OCI-M2 (cell line): ENCODE results near the gene EPHB2.

ENCODE experiments used
- DNase-seq: peaks from one replicate; lab custom pipeline; 2025; ENCODE audit not compliant: unreplicated experiment; lab: John Stamatoyannopoulos, UW

Gene EPHB2

DNA sequence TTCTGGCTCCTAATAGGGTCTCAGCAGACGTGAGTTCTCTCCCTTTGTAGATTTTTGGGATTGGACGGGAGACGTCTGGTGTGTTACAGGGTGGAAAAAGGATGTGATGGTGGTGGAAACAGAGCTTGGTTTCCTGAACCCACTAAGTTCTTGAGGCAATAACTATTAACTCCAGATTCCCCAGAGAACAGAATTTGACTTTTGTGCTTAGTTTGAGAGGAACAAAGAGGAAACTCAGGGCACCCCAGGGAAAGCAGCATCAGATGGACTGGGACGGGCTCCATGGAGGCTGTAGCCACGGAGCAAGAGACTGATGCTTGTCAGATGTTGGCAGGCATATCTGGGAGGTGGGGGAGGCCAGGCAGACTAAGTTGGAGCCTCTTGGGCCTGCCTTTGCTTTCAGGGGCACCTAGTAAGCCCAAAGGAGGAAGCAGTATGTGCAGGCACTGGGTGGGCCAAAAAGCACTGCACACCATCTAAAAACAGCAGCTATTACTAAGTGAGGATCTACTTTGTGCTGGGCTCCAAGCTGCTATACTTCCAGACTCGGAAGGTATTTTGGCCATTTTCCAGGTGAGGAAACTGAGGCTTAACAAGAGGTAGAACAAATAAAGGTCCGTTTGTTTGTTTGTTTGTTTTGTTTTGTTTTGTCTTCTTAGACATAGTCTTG lies 66.9 kb downstream of the EPHB2 start:
- no peak for DNase-seq

DNA sequence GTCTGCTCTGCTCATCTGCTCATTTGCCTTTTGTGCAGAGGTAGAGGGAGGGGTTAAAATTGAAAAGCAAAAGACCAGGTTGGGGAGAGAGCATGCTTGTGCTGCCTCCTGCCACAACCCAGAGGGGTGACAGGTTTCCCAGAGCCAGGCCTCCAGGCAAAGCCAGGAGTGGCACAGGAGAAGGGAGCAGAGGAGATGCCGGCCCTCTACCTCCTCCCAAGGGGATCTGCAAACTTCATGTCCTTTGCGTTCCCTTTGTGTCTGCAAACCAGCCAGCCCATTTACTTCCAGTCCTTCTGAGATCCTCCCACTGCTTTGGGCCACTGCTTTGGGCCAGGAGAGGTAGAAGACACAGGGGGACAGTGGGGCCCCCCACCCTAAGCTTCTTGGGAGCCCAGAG lies 67.8 kb downstream of the EPHB2 start:
- no peak for DNase-seq

DNA sequence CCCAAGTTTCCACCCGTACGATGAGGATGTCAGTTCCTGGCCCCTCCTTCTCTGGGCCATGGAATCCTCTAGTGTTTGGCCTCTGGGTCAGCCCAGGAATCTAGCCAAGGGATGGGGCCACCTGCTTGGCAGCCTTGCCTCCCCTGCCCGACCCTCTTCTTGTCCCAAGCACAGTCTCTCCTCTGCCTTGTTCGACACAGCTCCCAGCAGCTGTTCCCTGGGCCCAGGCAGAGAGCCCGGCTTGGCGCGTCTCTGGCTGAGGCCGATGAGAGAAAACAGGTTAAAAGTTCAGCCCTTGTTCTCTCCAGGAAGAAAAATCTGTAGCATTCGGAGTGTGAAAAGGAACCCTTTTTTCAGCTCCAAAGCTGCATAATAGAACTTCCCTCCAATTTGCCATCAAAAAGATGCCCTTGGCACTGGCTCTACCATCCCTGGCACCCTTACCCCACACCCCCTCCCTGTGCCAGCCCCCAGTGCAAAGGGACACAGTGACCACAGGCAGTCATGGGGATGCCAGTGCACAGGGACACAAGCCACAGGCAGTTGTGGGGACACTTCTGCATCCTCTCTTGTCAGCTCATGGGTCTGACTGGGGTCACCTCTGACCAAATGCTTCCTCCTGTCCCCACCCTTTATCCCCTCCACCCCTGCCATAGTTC lies 68.4 kb downstream of the EPHB2 start:
- DNase-seq: no peak

DNA sequence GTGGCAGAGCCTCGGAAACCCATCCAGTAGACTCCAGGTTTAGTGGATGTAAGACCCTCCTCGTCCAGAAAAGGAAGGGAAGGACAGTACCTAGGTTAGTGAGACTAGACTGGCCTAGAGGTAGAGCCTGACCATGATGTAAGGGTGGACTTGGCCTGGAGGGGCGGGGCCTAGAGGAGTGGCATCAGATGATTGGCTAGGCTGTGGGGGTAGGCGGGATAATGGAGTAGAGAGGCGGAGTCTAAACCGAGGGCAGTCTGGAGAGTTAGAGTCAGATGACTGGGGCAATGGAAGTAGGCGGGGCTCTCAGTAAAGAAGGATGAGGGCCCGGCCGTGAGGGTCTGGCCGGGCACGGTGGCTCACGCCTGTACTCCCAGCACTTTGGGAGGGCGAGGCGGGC lies 70.1 kb downstream of the EPHB2 start:
- no peak for DNase-seq

DNA sequence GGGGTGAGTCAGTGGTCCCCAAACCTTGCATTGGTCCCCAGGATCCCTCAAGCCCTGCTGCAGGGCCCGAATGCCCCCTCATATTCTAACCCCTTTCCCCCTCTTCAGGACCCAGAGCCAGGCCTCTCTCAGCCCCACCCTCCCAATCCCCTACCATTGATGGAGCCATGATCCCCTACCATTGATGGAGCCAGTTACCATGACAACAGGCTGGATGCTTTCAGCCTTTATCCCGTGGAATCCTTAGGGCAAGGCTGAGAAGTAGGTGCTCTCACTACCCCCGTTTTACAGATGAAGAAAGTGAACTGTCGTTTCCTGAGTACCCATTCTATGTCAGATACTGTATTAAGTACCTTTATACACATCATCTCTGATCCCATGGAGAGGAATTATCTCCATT lies 70.8 kb downstream of the EPHB2 start:
- no peak for DNase-seq

DNA sequence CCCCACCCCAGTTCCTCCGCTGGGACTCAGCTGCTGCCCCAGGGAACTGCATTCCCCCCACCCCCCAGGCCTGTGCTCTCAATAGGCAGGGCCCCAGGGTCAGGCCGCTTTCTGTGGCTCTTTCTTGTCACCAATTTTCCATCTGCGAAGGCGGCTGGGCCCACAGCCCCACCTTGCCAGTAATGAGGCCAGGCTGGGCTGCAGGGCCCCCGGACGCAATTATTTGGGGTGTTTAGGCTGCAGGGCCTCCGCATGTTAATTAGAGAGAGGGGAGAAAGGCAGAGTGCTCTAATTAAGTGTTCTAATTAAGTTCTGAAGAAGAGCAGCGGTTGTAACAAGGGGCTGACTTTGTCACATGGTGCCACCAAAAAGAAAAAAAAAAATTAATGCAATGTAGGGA lies 71.8 kb downstream of the EPHB2 start:
- DNase-seq: no peak

DNA sequence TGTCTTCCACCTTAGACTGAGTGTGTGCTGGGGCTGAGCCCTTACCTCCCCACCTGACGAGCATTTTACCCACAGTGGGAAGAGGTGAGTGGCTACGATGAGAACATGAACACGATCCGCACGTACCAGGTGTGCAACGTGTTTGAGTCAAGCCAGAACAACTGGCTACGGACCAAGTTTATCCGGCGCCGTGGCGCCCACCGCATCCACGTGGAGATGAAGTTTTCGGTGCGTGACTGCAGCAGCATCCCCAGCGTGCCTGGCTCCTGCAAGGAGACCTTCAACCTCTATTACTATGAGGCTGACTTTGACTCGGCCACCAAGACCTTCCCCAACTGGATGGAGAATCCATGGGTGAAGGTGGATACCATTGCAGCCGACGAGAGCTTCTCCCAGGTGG lies 73.7 kb downstream of the EPHB2 start:
- DNase-seq: no peak

DNA sequence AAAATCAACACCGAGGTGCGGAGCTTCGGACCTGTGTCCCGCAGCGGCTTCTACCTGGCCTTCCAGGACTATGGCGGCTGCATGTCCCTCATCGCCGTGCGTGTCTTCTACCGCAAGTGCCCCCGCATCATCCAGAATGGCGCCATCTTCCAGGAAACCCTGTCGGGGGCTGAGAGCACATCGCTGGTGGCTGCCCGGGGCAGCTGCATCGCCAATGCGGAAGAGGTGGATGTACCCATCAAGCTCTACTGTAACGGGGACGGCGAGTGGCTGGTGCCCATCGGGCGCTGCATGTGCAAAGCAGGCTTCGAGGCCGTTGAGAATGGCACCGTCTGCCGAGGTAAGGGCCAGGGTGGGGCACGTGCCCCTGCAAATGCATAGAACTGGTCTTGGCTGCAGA lies 74.1 kb downstream of the EPHB2 start:
- DNase-seq: no peak

DNA sequence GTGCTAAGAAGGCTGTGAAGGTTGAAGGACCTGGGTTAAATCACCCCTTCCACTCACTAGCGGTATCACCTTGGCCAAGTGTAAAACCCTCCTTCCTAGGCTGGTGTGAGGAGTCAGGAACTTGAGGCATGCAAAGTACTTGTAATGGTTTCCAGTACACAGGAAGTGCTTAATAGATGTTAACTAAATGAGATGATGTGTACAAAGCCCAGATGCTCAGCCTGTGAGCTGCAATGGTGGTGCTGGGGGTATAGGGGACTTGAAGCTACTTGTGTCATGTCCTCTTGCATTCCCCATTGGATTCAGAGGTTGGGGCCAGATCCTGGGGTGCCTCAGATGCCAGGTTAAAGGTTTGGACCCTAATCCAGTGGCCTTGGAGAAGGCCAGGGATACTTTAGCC lies 75.5 kb downstream of the EPHB2 start:
- no peak for DNase-seq

DNA sequence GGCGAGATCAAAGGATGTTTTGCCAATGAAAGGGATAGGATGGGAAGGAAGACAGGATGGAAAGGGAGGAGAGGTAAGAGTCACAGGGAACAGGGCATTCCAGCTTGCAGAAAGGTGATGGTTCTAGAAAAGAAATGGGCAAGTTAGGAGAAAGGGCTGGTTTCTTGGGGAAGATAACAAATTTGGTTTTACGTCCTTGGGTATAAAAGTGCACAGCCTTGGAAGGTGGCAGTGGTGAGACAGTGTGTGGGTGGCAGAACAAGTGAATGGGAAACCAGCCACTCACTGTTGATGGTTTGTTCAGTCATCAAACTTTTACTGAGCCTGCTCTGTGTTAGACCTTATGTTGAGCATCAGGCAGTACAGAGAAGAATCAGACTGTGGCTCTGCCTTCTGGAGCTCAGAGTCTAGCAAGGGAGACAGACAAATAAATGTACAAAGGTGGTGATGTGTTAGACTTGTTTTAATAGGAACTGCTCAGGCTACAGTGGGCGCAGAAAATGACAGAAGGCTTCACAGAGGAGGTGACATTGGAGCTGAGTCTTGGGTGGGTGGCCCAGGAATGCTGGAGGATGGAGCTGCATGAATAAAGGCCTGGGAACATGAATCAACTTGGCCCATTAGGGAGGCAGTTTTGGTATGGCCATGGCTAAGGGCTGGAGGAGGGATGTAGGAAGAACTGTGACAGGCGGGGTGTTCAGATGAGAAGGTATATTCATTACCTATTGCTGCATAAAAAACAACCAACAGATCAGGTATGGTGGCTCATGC lies 76.3 kb downstream of the EPHB2 start:
- no peak for DNase-seq

DNA sequence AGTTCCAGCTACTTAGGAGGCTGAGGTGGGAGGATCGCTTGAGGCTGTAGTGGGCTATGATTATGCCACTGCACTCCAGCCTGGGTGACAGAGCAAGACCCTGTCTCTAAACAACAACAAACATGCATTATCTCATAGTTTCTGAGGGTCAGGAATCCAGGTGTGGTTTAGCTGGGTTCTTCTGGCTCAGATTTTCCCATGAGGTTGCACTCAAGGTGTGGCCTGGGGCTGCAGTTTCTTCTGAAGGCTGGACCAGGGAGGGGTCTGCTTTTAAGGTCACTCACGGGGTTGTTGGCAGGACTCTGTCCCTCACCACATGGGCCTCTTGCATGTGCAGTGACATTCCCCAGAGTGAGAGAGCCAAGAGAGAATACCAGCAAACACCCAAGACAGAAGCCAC lies 77.0 kb downstream of the EPHB2 start:
- no peak for DNase-seq

DNA sequence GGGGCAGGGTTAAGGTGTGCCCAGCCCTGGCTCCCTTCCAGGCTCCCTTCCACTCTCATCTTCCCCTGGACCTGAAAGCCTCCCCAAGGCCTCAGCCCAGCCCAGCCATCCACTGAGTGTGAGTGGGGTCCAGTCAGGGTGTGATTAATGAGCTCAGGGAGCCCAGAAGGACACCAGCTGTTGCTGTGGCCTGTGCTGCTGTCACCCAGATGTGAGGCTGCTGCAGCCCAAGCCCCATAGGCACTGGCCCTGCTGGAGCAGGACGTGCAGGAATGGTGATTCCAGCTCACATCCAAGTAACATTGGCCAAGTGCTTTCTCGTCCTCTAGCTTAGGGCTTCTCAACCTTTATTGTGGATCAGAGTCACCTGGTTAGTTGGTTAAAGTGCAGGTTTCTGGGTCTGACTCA lies 77.6 kb downstream of the EPHB2 start:
- DNase-seq: no peak

DNA sequence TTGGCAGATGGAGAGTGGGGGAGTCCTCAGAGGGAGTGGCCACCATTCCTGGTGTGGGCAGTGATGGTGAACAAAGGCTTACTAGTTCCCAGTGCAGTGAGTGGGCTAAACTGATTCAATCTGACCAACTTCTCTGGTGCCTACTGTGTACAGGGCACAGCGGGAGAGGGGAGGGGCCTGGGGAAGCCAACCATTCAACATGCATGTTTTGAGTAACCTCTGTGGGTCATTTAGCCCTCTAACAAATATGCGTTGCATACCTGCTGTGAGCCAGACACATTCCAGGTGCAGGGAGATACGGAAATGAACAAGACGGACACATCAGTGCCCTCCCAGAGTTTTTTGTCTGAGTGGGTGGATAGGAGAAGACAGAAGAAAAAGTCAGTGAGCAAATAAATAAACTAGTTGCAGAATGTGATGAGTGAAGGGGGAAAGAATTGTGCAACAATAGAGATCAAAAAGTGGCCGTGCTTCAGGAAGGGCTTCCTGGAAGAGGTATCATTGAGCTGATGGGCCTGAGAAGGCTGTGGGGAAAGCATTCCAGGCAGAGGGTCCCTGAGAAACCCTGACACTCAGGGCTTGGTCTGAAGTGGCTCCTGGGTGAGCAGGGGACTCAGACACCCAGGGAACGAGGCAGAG lies 78.8 kb downstream of the EPHB2 start:
- no peak for DNase-seq

DNA sequence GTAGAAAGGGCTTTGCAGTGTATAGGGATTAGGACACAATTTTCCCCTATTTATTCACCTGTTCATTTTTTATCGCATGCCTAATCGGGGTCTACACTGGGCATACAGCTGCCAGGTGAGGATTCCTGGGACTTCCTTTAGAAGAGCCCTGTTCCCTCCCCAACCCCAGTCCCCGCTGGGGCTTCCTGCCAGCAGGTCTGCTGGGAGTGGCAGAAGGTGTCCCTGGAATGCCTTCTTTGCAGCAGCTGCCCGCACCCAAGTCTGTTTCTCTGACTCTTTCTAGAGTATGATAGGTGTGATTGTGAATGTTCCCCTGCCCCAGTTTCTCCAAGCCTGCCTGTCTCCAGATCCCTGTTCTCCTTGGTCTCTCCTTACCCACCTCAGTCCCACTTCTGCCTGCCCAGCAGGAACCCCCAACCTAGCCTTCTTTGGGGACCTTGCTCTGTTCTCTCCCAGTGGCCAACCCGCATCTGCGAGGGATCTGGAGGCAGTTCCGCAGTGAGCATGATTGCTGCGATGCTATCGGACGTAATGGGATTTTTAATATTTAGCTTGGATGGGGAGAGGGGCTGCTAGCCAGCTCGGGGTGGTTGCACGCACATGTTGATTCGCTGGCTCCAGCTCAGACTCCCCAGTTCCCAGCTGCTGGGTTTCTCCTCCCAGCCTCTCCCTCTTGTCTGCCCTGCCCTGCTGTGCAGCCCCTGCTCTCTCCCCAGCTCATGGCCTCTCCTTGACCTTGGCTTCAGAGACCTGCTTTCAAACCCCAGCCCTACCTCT lies 79.8 kb downstream of the EPHB2 start:
- DNase-seq: no peak

DNA sequence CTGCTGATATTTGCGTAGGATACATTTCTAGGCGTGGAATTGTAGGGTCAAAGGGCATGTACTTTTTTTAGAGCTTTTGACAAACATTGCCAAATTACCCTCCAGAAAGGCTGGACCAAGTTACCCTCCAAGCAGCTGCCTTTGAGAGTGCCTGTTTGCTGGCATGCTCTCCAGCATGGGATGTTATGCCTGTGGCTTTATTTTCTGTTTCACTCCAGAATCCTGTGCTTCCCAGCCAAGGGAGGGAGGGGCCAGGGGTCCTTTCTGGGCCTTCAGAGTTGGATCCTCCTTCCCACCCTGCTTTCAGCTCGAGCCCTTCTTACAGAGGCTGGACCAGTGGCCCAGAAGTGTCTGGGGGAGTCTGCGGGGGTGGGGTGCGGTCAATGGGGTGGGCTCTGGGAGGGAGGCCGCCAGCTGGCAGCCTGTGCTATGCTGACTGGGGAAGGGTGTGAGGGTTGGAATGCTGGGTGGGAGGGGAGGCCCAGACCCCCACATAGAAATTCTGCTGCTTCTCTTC lies 81.2 kb downstream of the EPHB2 start:
- no peak for DNase-seq

DNA sequence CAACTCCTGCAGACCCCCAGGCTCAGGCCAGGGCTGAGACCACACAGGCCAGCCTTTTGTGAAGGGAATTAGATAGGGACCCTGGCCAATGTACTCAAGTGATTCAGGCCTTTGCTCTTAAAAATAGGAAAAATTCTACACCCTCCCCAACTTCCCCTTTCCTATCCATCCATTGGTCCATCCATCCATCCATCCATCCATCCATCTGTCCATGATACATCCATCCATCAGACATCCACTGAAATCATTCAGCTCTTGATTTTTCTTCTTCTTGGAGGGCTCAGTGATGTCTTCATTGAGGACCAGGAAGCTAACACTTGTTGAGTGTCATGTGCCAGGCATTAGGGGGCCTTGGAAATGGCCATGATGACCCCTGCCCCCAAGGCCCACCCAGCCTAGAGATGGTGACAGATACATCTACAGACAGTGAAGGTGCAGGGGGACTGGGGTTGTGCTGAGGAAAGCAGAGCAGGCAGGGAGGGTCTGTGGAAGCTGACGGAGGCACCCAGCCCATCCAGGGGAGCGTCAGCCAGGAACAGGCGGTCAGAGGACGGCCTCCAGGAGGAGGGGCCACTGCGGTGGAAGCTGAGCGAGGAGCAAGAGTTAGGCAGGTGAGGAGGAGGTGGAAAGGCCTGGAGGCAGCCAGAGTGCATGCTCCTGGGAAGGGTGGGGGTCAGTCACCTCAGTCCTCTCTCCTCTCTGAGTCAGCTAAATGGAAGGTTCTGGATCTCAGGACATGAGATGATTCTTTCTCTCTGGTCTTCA lies 81.9 kb downstream of the EPHB2 start:
- no peak for DNase-seq

DNA sequence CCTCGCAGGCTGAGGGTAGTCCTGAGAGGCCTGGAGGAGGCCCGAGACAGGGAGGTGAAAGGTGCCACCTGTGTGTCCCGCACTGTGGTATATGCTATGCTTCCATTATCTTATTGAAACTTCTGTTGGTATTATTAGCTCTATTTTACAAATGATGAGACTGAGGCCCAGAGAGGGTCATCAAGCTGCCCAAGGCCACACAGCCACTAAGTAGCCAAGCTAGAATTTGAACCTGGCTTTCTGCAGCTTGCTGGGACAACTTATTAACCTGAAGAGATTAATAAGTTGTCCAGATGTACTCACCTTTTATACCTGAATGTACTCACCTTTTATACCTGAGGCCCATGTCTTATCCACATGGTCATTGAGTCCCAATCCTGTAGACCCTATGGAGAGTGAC lies 83.0 kb downstream of the EPHB2 start:
- no peak for DNase-seq

DNA sequence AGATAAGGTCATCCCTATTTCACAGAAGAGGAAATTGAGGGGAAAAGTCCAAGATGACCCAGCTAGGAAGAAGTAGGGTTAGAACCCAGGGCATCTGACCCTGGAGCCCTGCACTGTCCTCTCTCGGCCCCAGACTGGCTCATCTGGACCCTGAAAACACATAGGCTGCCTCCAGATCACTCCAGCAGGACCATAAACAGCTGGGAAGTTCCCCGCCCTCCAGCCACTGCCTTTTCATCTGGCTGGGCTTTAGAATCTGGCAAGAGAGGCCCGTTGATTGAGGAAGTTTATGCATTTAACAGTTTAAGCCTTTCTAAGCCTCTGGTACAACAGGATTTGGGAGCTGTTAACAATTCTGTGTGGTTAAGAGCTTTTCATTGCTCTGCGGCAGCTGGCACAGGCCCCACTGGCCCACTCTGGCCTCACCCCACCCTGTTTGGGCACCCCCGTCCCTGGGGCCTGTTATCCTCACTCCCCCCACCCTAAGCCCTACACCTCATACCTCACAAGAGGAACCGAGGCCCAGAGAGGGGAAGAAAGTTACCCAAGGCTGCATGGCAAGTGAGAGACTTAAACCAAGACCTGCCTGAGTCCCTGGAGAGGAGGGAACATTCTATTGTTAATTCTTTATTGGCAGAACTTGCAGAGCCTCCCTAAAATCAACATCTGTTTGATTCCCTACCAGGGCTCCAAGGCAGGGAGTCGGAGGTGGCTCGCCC lies 84.2 kb downstream of the EPHB2 start:
- no peak for DNase-seq

DNA sequence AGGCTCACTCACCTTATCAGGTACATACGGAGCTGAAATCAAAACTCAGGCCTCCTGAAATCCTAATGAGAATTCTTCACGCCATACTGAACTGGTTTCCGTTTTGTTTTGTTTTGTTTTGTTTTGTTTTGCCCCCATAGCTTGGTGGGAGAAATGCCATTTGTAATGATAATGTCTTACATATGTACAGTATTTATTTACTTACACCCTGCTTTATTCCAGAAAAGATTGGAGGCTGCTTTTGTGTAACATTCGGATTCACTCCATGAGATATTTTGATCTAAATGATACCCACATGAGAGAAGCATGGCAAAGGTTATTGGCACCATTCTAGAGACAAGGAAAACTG lies 84.7 kb downstream of the EPHB2 start:
- no peak for DNase-seq

DNA sequence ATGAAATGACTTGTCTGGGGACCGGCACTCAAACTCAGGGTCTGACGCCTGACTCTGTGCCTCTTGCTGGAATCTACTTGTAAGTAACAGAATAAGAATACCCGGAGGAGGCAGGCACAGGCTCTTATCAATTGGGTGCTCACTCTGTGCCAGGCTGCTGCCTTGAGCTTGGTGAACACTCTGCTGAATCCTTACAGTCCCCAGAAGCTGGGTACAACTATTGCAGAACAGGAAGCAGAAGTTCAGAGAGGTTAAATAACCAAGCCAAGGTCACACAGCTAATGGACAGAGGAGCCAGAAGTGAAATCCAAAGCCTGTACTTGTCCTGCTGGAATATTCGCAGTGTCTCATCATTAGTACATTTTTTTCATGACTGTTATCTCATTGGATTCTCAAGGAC lies 86.0 kb downstream of the EPHB2 start:
- no peak for DNase-seq
